K562 (cell line): ENCODE results near the gene LRRC10. TPM values are rescaled to one million over a fixed set of nuclear protein-coding genes. Genes with fewer than 3 reads are reported as not detected.

Experiments
- ADNP ChIP-seq: fragments of 200-800 bp; sonication (Bioruptor generic); IDR thresholded peaks from 2 replicates; pipeline ENCODE4 v1.6.1; 2016; ENCODE audit warnings: missing genetic modification characterization, missing compliant biosample characterization
- ATF7 ChIP-seq: fragments of 450-650 bp; IDR thresholded peaks from 2 replicates; pipeline ENCODE4 v1.7.1; 2014; ENCODE audit warnings: mild to moderate bottlenecking, moderate library complexity
- BHLHE40 ChIP-seq: IDR thresholded peaks from 2 replicates; pipeline ENCODE4 v1.6.1; 2011; ENCODE audit warnings: low read length, improper control_type of control experiment
- MAFG ChIP-seq: fragments of 450-650 bp; conservative IDR thresholded peaks from 2 replicates; pipeline ENCODE4 v1.6.1; 2016; ENCODE audit warnings: missing genetic modification characterization, missing compliant biosample characterization
- NR4A1 ChIP-seq, 2 experiments: fragments of 250-450 bp in 1 of 2; fragments of 450-650 bp in 1 of 2; sonication (Bioruptor Pico) in 1 of 2; IDR thresholded peaks; 2 replicates each; pipeline versions ENCODE4 v1.4.0 to v1.6.1; 2016 to 2020; ENCODE audit warnings: mild to moderate bottlenecking in 2 of 2, missing compliant biosample characterization in 1 of 2, missing genetic modification characterization in 1 of 2, moderate library complexity in 1 of 2
- RAD51 ChIP-seq: fragments of 450-650 bp; IDR thresholded peaks from 2 replicates; pipeline ENCODE4 v1.7.1; 2016; ENCODE audit warnings: low read depth, mild to moderate bottlenecking, borderline replicate concordance
- SUPT5H ChIP-seq: fragments of 450-650 bp; IDR thresholded peaks from 2 replicates; pipeline ENCODE4 v1.6.1; 2016
- U2AF1 ChIP-seq: fragments of 200-400 bp; formaldehyde crosslinking; optimal IDR thresholded peaks from 2 replicates; pipeline ENCODE3; 2017; ENCODE audit warnings: mild to moderate bottlenecking, low read depth, low read length, moderate library complexity
- ZNF263 ChIP-seq: sonication (generic); formaldehyde crosslinking; IDR thresholded peaks from 2 replicates; pipeline ENCODE4 v1.8.0; 2022; ENCODE audit warnings: mild to moderate bottlenecking, missing genetic modification reagents, borderline replicate concordance
- ZNF77 ChIP-seq: fragments of 250-450 bp; sonication (Bioruptor Pico); IDR thresholded peaks from 2 replicates; pipeline ENCODE4 v1.5.0; 2020
- polyA plus RNA-seq, 8 experiments: library from polyadenylated mRNA; depleted of rRNA in 4 of 8; stranded (reverse) in 5 of 8; unstranded in 3 of 8; fragments of >200 nt; fragmentation: Nextera tagmentation in 2 of 8; fragmentation: Illumina TruSeq in 1 of 8; extraction: Ambion mirVana in 2 of 8; extraction: Trizol in 1 of 8; gene quantifications; 2 replicates each; pipeline versions ENCODE4 v1.2.1 to v1.2.3, GENCODE V29; 2011 to 2014; ENCODE audit warnings: inconsistent platforms in 1 of 8, missing spikeins in 1 of 8
- total RNA-seq, 7 experiments: library from RNA; depleted of rRNA in 6 of 7; stranded (reverse); fragments of >200 nt in 6 of 7; fragmentation: Illumina TruSeq in 2 of 7; extraction: Trizol in 2 of 7; gene quantifications; 2 replicates each; pipeline versions ENCODE4 v1.2.1 to v1.2.3, GENCODE V29; 2011 to 2021; ENCODE audit warnings: low replicate concordance in 1 of 7
- TF ChIP-seq, protein P1 (sequence below): fragments of 250-450 bp; sonication (Bioruptor Pico); IDR thresholded peaks from 2 replicates; pipeline ENCODE4 v1.6.1; 2021; ENCODE audit warnings: mild to moderate bottlenecking
- TF ChIP-seq, protein P2 (sequence below): fragments of 200-800 bp; sonication (Bioruptor generic); IDR thresholded peaks from 2 replicates; pipeline ENCODE4 v1.6.1; 2017; ENCODE audit warnings: missing genetic modification characterization, missing compliant biosample characterization
- TF ChIP-seq, protein P3 (sequence below): fragments of 450-650 bp; IDR thresholded peaks from 2 replicates; pipeline ENCODE4 v1.6.1; 2016
- TF ChIP-seq, protein P4 (sequence below): fragments of 450-650 bp; formaldehyde crosslinking; IDR thresholded peaks from 2 replicates; pipeline ENCODE4 v1.4.0; 2020; ENCODE audit warnings: mild to moderate bottlenecking, moderate library complexity
- TF ChIP-seq, protein P5 (sequence below): fragments of 200-800 bp; sonication (Bioruptor generic); IDR thresholded peaks from 2 replicates; pipeline ENCODE4 v1.6.1; 2017; ENCODE audit warnings: missing genetic modification characterization, missing compliant biosample characterization
- TF ChIP-seq, protein P6 (sequence below): fragments of 450-650 bp; IDR thresholded peaks from 2 replicates; pipeline ENCODE4 v1.6.1; 2016; ENCODE audit warnings: mild to moderate bottlenecking

Gene LRRC10
- total and polyA plus RNA-seq, 9 of the 15 experiments (the other 6 are each of a cell fraction or from before 2014, with no cell fraction given), result 0.09 TPM; not detected in 8

DNA sequence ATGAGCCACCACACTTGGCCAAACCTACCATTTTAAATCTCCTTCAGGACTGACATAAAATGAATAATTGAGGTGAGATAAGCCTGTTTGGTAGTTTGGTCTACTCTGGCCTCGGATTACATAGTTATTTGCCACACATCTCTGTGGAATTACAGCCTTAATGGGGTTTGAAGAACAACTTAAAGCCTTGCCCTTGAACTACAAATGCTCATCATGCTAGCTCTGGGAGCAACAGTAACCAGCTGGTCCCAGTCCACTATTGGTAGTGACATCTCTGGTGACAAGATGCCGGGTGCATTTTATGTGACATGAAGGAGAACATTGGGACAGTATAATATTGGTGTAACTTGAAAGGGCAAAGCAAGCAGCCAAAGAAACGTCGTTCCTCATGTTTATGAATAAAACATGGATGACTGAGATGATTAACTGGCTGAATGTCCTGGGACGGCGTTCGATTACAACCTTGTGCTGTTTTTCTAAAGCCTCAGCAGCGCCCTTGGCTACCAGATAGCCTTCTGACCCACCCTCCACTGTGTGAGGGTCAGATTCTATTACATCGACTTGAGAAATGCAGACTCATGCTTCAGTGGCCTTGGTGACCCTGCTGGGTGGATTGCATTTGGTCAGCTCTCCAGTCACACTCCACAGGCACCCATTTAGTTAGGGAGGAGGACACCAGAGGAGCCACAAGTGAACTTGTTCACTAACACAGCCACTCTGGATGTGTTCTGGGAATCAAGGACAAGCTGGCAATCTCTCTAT lies 46.9 kb upstream of the LRRC10 start (continued):
- TF ChIP-seq ZNF77 (no peak), U2AF1 (no peak), RAD51 (no peak), BHLHE40 (peak; percentile 56), MAFG (peak; percentile 95), SUPT5H (no peak), NR4A1 (CRISPR knock-in tag; IDR thresholded peaks at IDR 0.05) (no peak), NR4A1 (tag; IDR thresholded peaks at IDR 0.05) (peak; percentile 84; the same call in 1 of the 2 replicates), ZNF263 (0 out of 2 replicates have a peak, but pooled peaks have one; percentile 41), ADNP (peak; percentile 34; the same call in 1 of the 2 replicates), ATF7 (peak; percentile 44; the same call in 1 of the 2 replicates)
- TF ChIP-seq, protein P1, sequence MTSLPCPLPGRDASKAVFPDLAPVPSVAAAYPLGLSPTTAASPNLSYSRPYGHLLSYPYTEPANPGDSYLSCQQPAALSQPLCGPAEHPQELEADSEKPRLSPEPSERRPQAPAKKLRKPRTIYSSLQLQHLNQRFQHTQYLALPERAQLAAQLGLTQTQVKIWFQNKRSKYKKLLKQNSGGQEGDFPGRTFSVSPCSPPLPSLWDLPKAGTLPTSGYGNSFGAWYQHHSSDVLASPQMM (CRISPR knock-in tag), result no peak
- TF ChIP-seq, protein P2, sequence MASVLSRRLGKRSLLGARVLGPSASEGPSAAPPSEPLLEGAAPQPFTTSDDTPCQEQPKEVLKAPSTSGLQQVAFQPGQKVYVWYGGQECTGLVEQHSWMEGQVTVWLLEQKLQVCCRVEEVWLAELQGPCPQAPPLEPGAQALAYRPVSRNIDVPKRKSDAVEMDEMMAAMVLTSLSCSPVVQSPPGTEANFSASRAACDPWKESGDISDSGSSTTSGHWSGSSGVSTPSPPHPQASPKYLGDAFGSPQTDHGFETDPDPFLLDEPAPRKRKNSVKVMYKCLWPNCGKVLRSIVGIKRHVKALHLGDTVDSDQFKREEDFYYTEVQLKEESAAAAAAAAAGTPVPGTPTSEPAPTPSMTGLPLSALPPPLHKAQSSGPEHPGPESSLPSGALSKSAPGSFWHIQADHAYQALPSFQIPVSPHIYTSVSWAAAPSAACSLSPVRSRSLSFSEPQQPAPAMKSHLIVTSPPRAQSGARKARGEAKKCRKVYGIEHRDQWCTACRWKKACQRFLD, result no peak
- TF ChIP-seq, protein P3, sequence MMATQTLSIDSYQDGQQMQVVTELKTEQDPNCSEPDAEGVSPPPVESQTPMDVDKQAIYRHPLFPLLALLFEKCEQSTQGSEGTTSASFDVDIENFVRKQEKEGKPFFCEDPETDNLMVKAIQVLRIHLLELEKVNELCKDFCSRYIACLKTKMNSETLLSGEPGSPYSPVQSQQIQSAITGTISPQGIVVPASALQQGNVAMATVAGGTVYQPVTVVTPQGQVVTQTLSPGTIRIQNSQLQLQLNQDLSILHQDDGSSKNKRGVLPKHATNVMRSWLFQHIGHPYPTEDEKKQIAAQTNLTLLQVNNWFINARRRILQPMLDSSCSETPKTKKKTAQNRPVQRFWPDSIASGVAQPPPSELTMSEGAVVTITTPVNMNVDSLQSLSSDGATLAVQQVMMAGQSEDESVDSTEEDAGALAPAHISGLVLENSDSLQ, result no peak
- TF ChIP-seq, protein P4, sequence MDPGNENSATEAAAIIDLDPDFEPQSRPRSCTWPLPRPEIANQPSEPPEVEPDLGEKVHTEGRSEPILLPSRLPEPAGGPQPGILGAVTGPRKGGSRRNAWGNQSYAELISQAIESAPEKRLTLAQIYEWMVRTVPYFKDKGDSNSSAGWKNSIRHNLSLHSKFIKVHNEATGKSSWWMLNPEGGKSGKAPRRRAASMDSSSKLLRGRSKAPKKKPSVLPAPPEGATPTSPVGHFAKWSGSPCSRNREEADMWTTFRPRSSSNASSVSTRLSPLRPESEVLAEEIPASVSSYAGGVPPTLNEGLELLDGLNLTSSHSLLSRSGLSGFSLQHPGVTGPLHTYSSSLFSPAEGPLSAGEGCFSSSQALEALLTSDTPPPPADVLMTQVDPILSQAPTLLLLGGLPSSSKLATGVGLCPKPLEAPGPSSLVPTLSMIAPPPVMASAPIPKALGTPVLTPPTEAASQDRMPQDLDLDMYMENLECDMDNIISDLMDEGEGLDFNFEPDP (CRISPR knock-in tag), result no peak
- TF ChIP-seq, protein P5, sequence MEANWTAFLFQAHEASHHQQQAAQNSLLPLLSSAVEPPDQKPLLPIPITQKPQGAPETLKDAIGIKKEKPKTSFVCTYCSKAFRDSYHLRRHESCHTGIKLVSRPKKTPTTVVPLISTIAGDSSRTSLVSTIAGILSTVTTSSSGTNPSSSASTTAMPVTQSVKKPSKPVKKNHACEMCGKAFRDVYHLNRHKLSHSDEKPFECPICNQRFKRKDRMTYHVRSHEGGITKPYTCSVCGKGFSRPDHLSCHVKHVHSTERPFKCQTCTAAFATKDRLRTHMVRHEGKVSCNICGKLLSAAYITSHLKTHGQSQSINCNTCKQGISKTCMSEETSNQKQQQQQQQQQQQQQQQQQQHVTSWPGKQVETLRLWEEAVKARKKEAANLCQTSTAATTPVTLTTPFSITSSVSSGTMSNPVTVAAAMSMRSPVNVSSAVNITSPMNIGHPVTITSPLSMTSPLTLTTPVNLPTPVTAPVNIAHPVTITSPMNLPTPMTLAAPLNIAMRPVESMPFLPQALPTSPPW (CRISPR knock-in tag), result no peak; the same call in 1 of the 2 replicates
- TF ChIP-seq, protein P6, sequence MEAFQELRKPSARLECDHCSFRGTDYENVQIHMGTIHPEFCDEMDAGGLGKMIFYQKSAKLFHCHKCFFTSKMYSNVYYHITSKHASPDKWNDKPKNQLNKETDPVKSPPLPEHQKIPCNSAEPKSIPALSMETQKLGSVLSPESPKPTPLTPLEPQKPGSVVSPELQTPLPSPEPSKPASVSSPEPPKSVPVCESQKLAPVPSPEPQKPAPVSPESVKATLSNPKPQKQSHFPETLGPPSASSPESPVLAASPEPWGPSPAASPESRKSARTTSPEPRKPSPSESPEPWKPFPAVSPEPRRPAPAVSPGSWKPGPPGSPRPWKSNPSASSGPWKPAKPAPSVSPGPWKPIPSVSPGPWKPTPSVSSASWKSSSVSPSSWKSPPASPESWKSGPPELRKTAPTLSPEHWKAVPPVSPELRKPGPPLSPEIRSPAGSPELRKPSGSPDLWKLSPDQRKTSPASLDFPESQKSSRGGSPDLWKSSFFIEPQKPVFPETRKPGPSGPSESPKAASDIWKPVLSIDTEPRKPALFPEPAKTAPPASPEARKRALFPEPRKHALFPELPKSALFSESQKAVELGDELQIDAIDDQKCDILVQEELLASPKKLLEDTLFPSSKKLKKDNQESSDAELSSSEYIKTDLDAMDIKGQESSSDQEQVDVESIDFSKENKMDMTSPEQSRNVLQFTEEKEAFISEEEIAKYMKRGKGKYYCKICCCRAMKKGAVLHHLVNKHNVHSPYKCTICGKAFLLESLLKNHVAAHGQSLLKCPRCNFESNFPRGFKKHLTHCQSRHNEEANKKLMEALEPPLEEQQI, result peak; percentile 15; the same call in 1 of the 2 replicates
